GM21723 (cell line): ENCODE results near the gene CD209.

Source experiments
- ATAC-seq: cut with Tn5 transposase; IDR thresholded peaks from one replicate; pipeline ENCODE4 v1.9.1; 2021; ENCODE audit warnings: mild to moderate bottlenecking, moderate library complexity; ENCODE audit not compliant: unreplicated experiment

The CD209 gene

DNA sequence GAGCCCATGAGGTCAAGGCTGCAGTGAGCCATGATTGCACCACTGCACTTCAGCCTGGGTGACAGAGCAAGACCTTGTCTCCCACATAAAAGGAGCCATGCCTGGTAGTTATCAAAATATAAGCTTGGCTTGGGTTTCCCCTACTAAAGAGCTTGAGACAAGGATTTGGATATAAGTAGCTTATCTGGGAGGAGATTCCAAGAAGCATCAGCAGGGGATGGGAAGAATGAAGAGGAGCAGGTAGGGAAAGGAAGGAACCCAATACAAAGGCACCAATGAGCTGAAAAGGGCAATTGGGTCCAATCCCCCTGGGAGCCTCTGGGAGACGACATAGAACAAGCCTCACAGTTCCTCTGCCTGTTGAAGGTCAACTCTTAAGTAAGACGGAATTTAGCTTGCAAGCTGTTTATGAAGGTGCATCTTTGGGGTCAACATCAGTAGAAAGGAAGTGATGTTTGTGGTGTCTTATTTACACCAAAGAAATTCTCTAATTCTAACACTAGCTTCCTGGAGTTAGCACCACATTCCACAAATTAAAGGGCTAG, 8.1 kb downstream of the CD209 start:
- ATAC-seq, result no peak

DNA sequence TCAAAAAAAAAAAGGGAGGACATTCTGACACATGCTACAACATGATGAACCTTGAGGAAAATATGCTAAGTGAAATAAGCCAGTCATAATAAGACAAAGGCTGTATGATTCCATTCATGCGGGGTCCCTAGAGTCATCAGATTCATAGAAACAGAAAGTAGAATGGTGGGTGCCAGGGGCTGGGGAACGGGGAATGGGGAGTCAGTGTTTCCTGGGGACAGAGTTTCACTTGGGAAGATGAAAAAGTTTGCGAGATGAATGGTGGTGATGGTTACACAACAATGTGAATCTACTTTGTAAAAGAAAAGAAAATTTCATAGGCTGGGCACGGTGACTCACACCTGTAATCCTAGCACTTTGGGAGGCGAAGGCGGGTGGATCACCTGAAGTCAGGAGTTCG, 9.3 kb downstream of the CD209 start:
- ATAC-seq, result no peak

DNA sequence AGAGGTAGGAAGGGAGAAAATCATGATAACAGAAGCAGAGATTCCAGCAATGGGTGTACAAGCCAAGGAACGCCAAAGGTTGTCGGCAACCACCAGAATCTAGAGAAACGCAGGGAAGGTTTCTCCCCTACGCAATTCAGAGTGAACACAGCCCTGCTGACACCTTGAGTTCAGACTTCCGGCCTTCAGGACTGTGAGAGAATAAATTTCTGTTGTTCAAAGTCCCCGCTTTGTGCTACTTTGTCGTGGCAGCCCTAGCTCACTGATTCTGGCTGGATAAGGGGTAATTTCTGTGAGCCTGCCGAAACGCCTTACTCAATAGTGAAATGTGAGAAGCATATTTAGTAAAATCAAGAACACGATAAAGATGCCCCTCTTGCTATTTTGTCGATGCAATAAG, 10.1 kb downstream of the CD209 start:
- no peak for ATAC-seq

DNA sequence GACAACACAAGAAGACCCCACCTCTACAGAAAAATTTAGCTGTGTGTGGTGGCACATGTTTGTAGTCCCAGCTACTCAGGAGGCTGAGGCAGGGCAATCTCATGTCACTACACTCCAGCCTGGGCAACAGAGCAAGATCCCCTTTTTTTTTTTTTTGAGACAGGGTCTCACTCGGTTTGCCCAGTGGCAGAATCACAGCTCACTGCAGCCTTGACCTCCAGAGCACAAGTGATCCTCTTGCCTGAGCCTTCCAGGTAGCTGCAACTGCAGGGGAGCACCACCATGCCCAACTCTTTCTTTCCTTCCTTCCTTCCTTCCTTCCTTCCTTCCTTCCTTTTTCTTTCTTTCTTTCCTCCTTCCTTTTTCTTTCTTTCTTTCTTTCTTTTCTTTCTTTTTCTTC, 11.2 kb downstream of the CD209 start:
- no peak for ATAC-seq

DNA sequence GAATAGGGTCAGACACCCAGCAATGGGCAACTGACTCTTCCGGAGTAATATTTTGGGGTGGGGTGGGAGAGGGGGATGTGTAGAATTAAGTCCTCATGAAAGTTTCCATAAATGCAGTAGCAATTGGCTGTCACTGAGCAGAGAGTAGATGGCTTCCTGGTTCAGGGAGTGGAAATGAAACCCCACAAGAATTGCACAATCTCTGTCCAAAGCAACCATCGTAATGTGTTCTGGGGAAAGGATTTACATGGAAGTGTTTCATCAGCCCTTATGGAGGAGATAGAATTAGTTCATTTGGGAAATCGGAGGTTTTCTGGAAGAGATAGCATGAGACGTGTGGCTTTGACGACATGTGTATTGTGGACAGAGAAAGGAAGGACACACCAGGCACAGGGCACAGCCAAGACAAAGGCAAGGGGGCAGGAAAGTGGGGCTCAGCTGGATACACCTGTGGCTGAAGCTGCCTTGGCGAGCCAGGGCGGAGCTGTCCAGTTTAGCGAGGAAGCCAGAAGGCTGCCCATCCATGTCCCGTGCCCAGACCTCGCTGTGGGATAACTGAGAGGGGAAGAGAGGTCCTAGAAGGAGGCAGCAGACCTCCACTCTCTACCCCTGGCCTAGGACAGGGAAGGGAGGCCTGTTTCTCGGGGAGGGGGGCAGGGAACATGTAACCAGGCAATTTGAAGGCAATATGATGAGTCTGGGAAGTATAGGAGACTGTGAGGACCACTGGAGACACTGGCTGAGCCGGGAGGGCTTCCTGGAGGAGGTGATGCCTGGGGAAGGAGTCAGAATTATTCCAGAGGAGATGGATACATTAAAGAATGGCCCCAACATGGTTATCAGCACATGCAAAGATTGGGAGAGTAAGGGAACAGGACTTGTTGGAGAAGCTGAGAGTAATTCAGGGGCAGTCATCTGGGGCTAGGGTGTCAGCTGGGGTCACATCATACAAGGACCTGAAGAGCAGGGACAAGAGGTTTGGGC, 12.8 kb downstream of the CD209 start:
- no peak for ATAC-seq

DNA sequence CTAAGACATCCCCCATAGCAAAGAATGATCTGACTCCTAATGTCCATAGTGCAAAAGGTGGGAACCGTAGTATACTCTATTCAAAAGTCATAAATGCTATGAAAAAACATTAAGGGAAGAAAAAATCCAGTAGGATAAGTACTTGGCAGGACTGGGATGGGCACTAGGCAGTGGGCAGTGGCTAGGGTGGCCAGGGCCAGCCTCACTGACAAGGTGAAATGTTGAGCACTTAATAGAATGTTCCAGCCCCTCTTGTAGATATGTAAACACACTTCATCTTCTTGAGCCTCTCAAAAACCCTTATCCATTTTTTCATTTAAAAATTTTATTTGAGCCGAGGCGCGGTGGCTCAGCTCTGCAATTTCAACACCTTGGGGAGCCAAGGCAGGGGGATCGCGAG, 14.0 kb downstream of the CD209 start:
- no peak for ATAC-seq

DNA sequence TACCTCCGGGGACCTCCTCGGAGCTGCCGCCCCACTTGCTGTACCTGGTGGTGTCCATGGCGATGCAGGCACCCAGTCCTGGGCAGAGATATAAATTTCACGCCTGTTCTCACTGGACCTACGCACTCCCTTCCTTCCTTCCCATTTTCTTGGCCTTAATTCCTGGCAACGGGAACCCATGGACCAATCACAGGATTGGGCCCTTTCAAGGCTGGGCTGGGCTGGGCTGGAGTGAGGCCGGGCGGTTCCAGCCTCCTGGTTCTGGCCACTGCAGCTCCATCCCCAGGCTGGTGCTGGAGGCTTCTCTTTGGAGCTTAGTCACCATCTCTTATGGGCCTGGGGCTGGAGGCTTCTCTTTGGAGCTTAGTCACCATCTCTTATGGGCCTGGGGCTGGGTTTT, 15.3 kb downstream of the CD209 start, which contains the start of gene CLEC4G:
Gene CLEC4G, minus strand, starts transcription at position 66 of the 400 bp plus-strand sequence. Its CDS starts 8 bp downstream, at position 58.
- no peak for ATAC-seq

DNA sequence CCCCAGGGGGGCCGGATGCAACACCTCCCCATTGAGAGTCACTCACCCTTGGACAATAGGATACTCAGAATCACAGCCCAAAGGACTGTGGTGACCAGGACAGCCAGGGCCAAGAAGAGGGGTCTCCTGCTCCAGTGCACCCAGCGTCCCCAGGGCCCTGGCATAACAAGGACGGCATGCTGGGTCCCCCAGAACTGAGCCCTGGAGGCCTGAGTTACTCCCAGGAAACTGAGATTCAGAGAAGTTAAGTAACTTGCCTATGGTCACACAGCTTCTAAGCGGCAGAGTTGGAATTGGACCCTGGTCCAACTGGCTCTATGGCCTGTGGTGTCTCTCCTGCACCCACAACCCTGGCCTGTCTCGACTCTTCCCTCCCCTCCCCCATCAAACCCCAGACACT, 15.7 kb downstream of the CD209 start:
- ATAC-seq, result no peak

DNA sequence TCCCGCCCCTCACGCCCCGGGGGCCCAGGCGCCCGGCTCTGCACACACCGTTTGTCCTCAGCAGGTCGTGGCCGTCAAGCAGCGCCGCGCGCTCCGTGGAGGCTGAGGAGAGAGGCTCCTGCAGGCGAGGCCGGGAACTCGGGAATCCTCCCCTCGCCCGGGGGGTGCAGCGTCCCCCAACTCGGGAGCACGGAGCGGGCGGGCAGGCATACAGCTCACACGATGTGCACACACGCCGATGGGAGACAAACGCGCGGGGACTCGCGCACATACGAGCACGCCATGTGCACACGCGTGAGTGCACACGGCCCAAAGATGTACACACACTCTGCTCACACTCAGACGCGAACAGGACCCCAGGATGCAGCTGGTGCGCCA, 16.1 kb downstream of the CD209 start:
- no peak for ATAC-seq

DNA sequence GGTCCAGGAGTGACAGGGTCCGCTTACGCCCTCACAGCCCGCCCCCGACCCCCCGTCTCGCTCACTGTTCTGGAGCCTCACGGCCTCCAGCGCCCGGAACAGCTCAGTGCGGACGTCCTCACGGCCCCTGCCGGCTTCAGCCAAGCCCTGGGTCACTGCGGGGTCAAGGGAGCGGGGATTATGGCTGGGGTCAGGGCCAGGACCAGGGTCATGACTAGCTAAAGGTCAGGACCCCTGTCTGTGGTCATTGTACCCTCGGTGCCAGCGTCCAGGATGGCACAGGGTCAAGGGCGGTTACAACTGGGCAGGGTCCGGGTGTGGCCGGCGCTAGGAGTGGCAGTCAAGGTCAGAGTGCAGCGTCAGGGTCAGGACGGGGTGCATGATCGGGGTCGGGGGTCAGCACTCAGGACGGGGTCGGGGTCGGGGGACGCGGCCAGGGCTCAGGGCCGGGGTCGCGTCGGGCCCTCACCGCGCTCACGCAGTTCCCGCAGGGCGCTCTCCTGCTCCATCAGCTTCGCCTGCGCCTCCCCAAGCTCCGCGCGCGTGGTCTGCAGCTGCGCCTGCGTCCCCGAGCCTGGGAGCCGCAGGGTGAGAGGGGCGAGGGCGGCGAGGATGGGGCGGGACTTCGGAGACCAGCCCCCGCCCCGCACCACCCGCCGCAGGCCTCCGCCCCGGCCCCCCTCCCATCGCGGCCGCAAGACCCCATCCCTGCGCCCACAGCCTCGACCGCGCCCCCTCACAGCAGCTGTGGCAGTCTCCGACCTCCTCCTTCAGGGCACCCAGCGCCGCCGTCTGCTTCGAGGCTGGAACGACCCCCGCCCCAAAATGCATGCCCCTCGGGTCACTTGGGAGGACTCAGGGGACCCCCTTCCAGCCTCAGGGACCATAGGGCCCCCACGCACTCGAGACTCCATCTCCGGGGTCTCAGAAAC, 16.8 kb downstream of the CD209 start:
- ATAC-seq, result no peak

DNA sequence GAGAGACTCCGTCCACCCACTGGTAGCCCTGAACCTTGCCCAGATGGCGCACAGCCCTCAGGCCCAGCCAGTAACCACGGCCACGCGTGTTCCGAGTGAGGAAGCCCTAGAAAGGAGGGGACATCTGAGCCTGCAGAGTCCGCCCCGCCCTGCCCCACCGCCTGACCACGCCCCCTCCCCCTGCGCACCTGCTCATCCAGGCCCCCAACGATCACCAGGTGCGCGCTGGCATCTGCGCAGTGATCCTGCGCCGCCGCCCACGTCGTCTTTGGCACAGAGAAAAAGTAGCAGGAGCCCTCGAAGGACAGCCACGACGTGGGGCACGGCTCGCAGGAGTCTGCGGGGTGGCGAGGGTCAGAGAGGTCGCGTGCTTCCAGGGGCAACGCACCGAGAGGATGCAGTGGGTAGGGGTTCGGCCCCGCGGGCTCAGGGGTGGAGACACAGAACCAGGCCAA, 17.5 kb downstream of the CD209 start:
- no peak for ATAC-seq

DNA sequence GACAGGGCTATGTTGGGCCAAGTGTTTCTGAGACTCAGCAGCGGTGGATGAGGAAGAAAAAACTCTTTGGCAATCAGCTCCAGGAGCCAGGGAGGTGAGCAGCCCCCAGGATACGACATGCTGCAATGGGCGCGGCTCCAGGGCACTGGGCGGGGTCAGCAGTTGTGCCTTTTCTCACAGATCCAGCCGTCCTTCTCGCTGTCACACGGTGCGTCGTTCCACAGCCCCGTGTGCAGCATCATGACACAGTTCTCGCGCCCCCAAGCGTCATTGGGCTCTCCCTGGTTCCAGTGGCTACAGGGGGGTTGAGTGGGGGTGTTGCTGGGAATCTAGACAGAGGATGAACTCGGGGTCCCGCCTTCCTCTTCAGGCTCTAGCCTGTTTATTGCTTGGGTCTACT, 18.1 kb downstream of the CD209 start:
- no peak for ATAC-seq

DNA sequence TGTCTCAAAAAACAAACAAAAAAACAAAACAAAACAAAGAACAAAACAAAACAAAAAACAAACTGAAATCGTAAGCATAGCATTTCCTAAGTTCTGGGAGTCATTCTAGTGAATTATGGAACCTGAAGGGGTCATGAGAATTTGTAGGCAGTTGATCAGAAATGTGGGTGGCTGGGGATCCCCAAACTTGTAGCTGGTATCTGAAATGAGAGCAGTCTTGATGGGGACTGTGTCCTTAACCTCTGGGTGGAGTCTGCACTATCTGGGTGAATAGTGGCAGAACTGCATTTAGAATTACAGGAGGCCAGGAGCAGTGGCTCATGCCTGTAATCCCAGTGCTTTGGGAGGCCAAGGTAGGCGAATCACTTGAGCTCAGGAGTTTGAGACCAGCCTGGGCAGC, 21.5 kb downstream of the CD209 start:
- no peak for ATAC-seq

DNA sequence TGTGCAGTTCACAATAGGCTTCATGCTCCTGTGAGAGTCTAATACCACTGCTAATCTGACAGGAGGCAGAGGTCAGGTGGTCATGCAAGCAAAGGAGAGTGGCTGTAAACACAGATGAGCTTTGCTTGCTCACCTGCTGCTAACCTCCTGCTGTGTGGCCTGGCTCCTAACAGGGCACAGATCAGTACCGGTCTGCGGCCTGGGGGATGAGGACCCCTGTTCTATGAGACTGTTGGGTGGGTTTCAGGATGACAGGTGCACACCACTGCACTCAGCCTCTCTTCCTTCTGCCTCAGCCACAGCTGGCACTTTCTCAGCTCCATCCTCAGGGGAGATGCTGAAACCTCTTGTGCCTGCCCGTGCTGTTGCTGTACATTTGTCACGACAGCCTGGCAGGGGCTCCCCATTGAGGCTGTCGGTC, 25.1 kb downstream of the CD209 start:
- peak; percentile 54 for ATAC-seq

DNA sequence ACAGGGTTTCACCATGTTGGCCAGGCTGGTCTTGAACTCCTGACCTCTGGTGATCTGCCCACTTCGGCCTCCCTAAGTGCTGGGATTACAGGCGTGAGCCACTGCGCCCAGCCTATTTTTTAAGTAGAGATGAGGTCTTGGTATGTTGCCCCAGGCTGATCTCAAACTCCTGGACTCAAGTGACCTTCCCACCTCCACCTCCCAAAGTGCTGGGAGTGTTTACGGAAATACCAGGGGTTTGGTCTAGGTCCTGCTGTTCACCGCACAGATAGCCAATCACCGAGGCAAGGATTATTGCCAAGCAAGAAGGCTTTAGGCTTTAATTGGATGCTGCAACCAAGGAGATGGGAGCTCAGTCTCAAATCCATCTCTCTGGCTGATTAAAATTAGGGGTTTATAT, 27.0 kb downstream of the CD209 start:
- no peak for ATAC-seq

DNA sequence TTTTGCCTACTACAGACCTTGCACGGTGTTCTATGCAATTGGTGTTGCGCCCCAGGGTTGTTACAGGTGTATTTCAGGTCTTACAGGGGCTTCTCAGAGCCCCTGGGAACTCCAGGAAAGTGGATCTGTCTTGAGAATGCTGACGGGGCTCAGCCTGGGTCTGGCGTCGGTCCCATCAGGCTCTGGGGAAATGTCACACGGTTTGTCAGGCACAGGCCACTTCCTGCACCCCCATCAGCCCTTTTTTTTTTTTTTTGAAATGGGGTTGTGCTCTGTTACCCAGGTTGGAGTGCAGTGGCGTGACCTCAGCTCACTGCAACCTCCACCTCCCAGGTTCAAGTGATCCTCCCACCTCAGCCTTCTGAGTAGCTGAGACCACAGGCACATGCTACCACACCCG, 28.7 kb downstream of the CD209 start:
- no peak for ATAC-seq

DNA sequence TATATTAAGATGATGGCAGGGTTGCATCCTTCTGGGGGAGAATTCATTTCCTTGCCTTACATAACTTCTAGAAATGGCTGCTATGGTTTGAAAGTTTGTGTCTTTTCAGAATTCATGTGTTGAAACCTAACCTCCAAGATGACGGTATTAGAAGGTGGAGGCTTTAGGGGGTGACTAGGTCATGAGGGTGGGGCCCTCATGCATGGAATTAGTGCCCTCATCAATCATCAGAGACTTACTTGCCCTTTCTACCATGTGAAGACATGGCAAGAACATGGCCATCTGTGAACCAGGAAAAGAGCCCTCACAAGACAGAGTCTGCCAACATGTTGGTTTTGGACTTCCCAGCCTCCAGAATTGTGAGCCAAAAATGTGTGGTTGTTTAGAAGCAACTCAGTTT, 30.6 kb downstream of the CD209 start:
- no peak for ATAC-seq

DNA sequence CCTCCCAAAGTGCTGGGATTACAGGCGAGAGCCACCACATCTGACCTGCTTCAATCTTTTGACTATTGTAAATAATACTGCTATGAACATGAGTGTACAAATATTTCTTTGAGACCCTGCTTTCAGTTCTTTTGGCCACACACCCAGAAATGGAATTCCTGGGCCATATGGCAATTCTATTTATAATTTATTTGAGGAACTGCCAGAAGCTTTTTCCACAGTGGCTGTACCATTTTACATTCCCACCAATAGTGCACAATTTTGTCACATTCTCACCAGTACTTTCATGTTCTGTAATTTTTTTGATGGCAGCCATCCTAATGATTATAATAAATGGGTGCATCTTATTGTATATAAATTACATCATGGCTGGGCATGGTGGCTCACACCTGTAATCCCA, 31.7 kb downstream of the CD209 start:
- ATAC-seq, result no peak

DNA sequence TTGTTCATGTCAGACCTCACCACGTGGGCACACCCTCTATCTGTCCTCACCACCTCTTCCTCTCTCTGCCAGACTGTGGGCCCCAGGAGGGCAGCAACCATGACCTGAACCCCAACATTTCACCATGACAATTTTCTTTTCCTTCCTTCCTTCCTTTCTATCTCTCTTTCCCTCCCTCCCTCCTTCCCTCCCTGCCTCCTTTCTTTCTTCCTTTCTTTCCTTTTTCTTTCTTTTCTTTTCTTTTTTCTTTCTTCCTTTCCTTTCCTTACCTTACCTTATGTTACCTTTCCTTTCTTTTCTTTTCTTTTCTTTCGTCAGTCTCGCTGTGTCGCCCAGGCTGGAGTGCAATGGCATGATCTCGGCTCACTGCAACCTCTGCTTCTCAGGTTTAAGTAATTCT, 36.7 kb downstream of the CD209 start:
- ATAC-seq, result no peak

DNA sequence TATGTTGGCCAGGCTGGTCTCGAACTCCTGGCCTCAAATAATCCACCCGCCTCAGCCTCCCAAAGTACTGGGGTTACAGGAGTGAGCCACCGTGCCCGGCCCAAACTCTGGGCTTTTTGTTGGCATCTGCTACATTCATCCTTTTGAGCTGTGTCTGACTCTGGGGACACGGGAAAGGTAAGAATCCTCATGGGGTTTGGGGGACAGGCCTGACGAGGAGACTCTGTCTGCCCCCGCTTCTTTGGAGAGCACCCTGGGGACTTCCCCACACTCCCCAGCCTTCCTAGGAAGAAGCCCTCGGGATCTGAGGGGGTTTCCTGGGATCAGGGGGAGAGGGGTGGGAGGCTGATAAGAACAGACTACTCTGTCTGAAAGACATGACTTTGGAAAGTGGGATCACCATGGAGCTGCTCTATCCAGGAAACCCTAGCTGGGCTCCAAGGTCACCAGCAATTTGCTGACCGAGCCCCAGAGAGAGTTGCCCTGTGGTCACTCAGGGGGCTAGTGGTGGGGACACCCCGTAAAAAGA, 37.3 kb downstream of the CD209 start:
- ATAC-seq, result no peak

DNA sequence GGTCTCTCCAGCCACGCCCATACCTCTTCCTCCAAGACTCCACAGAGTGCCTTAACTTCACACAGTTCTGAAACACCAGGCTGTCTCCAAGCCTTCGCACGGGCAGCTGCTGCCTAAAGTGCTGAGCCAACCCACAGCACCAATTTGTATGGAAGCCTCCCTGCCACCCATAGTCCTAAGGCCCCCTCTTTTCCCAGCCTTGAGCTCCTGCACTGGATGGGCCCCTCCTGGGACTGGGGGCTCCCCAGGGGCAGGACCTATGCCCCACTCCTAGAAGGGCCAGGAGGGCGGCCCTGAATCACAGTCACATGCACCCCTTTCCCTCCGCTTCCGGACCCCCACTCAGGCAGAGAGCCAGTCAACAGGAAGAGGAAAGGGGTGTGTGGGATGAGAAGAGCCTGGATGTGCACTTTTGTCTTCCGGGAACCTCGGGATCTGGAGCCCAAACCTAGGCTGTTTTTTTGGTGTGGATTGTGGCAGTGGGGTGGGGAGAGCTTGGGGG, 40.3 kb downstream of the CD209 start:
- no peak for ATAC-seq
